ENCODE results near the gene TRDN.
A peak's percentile ranks its signal among the peaks of the same experiment; 100 is the strongest.
"Not testable (repeated sequence)": the region's sequence is repeated elsewhere in the genome, so short reads cannot be mapped to it uniquely, and the experiment has no call there.

The TRDN gene

DNA sequence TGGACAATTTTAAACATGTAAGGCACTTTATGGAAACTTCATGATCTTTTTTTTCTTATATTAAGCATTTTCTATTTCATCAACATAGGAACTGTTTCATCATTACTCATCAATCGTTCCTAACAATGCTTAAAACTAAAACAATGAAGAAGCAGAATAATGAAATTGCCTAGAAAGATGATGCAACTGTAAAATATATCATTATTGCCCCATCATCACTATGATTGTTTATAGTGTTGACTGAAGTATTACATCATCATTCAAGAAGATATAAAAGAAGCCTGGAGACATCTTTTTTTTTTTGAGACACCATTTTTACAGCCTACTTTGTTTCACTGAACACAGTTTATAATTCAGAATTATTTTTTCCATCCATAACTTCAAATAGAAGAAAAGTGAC lies 147.2 kb downstream of the TRDN start:
- no peak for DNase-seq

DNA sequence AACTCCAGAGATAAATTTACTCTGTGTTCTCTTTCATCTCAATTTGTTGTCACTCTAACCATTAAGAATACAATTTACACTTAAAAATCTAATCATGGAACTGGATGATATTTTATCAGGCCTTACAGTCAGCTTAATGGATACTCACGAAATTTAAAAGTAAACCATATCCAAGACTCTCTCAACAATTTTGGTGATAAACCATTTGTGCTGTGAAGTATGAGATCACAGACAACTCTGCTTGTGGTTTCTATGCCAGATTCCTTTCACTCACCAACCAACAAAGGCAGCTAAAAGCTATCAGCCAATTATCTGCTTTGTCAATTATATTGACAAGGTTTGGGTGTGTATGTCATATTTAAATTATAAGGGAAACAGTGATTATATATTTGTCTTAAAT lies 155.8 kb downstream of the TRDN start:
- DNase-seq: no peak

DNA sequence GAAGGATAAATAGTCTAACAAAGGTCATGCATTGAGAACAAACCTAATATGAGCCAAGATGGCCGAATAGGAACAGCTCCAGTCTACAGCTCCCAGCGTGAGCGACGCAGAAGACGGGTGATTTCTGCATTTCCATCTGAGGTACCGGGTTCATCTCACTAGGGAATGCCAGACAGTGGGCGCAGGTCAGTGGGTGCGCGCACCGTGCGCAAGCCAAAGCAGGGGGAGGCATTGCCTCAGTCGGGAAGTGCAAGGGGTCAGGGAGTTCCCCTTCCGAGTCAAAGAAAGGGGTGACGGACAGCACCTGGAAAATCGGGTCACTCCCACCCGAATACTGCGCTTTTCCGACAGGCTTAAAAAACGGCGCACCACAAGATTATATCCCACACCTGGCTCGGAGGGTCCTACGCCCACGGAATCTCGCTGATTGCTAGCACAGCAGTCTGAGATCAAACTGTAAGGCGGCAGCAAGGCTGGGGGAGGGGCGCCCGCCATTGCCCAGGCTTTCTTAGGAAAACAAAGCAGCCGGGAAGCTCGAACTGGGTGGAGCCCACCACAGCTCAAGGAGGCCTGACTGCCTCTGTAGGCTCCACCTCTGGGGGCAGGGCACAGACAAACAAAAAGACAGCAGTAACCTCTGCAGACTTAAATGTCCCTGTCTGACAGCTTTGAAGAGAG lies 164.6 kb downstream of the TRDN start:
- DNase-seq: not testable (repeated sequence)

DNA sequence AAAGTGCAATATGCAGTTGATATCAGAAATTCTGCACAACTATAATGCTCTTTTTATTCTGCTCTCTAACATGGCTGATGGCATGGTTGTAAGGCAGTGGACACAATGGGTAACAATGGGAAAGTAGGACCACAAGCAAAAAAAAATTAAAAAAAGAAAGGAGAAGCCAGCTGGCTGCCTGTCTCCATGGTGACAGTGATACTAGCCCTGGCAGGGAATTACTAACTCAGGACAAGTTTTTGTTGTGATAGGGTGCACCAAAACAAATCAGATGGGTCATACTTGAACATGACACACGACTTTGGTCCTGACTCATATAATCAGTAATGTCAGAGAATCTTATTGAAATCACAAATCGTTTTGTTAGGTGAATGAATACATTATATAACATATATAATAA lies 169.4 kb downstream of the TRDN start:
- DNase-seq: no peak

DNA sequence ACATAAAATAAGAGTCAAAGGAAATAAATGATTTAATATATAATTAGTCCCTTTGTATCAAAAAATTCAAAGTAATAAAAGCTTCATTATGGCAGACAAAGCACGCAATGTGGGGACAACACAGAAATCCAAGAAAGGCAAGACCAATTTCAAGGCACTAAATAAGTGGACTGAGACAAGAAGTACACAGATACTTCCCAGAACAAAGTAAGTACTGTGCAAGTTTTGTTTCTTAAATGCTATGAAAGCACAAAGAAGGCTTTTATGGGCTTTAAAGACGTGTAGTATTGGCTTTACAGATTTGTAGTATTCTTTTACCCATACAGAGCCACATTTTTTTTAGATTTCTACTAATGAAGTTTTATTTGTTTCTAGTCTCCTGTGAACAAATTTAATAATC lies 174.6 kb downstream of the TRDN start:
- no peak for DNase-seq

DNA sequence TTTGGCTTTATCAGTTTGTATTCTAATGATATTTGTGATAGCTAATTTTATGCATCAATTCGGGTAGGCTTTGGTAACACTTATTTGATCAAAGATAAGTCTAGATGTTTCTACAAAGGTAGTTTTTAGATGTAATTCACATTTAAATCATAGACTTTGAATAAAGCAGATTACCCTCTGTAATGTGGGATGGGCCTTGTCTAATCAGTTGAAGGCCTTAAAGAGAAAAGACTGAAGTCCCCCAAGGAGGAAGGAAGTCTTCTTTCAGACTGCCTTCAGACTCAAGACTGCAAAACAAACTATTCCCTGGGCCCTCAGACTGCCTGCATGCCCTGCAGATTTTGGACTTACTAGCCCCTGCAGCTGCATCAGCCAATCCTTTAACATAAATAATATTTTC lies 178.5 kb downstream of the TRDN start:
- DNase-seq: no peak

DNA sequence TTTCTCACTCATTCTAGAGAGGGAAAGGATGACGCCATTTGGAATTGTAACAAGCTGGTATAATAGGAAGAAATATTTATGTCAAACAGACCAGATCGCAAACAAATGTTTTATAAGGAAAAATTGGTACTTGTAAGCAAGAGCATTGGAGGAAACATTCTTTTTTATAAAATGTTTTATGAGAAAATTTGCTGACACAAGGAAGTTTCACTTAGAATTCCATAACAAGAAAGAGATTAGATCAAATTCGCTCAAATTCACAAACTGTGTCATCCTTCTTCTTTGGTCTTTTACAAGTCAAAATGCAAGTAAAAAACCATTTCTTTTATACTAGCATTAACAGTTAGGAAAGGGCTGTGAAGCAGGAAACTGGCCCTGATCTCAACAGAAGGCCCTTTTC lies 179.9 kb downstream of the TRDN start:
- DNase-seq: no peak

DNA sequence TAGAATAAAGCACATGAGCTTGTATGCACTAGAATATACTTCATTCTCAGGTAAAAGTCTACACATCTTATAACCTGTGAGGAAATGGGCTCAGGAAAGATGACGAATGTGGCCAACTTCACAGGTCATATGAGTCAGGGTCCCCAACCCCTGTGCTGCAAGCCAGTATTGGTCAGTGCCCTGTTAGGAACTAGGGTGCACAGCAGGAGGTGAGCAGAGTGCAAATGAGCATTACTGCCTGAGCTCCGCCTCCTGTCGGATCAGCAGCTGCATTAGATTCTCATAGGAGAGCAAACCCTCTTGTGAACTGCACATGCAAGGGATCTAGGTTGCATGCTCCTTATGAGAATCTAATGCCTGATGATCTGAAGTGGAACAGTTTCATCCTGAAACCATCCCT lies 182.3 kb downstream of the TRDN start:
- no peak for DNase-seq

DNA sequence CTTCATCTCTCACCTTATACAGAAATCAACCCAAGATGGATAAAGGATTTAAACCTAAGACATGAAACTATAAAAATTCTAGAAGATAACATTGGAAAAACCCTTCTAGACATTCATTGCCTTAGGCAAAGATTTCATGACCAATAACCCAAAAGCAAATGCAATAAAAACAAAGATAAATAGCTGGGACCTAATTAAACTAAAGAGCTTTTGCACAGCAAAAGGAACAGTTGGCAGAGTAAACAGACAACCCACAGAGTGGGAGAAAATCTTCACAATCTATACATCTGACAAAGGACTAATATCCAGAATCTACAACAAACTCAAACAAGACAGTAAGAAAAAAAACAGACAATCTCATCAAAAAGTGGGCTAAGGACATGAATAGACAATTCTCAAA lies 183.7 kb downstream of the TRDN start:
- DNase-seq: not testable (repeated sequence)

DNA sequence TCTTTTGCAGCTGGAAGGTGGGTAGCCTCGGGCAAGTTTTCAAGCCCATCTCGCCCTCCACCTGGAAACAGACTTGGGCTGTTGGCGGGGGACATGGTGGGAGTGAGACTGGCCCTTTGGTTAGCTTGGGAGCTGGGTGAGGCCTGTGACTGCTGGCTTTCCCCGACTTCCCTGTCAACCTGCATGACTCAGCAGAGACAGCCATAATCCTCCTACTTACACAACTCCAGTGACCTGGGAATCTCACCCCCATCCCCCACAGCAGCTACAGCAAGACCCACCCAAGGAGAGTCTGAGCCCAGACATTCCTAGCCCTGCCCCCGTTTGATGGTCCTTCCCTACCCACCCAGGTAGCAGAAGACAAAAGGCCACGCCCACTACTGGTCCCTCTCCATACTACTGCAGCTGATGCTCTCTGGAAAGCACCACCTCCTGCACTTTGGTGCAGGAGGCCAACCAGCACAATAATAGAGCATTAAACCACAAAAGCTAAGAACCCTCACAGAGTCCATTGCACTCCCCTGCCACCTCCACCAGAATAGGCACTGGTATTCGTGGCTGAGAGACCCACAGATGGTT lies 188.4 kb downstream of the TRDN start:
- DNase-seq: no peak

DNA sequence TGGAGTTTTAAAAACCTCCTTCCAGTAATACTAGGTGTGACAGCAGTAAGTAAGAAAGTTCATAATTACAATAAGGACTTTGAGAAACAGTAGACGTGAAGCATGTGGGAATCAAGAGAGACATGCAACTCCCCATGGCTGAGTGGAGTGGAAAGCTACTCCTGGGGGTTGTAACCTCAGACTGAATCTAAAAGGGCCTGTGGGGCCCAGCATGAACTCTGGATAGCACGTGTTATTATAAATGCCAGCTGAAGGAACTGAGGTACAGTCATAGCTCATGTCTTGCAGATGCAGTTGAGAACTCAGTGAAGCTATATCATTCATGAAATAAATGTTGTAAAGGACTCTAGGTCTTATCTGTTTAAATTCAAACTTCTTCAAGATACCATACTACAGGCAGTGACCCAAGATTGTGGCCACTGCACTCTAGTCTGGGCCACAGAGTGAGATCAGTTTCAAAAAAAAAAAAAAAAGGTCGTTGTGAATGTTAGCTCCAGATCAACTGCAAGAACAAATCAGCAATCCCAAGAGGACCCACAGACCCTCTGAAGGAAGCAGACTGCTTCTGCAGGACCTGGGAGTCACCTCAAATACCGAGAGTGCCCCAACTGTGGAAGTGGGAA lies 189.3 kb downstream of the TRDN start:
- DNase-seq: no peak

DNA sequence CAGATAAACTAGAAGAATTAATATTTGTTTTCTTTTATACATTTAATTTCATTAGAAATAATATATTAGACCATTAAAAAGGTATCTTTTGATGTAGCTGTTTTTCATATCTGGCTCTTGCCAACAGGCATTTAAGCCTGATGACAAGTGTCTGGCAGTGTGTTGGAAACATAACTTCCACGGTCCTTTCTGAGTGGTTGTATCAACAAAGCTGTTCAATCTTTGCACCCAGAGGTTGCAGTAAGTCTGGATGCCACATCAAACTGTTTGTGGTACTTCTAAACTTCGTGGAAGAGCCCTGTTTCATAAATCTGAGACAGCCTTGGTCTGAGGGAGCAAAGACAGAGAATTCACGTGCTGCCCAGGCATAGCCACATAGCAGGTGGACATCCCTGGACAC lies 197.4 kb downstream of the TRDN start:
- no peak for DNase-seq

DNA sequence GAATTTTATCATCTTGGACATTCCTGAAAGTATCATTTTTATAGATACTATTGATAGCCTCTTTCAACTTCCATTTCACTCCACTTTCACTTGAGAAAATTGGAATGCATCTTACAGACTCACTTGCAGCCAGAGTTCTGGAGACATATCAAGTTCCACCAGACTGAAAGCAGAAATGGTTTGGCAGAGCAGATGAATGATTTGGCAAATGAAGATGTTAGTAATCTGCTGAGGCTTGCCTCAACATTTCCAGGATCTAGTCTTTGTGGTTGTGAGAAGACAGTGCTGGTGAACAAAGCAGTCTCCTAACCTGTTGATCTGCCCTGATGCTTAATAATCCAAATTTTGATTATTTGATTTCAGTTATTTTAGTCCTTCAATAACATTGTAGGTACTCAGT lies 202.6 kb downstream of the TRDN start:
- no peak for DNase-seq

DNA sequence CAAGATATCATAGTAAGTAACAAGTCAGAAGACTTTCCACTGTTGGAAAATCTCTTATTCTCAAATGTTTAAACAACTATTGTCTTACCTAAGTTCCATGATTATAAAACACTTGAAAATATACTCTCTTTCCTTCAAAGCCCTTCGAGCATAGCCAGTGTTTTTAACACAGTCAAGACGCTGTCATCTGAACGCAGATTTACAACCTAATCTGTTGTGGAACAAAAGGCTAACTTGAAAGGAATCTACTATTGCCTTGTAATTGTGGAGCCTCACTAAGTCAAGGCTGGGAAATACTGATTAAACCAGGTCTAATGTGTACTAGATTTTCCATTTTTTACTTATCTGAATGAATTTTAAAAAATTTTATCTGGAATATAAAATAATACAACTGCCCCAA lies 205.8 kb downstream of the TRDN start:
- no peak for DNase-seq

DNA sequence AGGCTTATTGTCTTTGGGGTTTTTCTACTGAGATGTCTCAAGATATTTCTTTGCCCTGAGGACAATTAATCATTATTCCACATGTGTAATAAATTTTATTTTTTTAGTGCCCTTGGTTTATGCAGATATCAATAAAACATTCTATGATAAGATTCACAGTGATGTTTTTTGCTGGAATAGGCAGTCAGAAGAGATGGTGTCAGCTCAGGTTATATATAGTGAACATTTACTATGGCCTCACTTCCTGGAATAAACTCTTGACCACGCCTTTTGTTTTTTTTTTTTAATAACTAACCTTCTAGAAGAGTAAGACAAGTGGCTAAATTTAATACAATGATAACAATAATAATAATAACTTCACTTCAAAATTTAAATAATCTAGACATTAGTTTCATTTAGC lies 209.7 kb downstream of the TRDN start:
- DNase-seq: no peak

DNA sequence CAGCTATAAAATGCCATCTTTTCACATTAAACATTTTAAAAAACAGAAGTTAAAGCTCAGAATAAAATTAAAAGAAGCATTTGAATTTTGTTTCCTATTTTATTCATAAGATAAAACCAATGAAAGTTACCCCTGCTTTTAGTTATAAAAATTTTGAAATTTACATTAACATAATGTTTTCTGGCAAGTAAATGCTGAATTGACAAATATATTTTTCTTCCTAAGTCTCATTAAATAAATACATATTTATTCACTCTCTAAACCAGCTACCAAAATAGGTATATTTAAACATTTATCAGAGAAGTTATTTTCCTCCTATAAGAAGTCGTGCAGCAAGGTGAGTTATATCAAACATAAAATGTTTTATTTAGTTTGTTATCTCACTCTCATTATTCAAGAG lies 213.6 kb downstream of the TRDN start:
- DNase-seq: no peak

DNA sequence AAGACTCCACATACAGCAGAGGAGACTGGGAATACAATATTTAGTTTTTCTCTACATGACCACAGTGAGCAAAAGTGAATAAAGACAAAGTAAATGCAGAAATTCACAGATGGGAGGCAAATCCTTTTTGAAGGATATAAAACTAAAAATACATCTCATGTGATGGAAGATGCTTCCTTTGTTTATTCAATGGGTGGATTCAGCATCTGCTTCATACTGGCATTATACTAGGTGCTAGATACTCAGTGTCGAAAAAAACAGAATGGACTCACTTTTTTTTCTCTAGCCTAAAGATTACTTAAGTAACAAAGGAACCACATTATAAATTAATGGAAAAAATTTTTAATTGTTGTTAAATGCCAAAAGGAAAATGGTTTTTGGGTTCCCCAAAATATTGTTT lies 216.2 kb downstream of the TRDN start:
- no peak for DNase-seq

DNA sequence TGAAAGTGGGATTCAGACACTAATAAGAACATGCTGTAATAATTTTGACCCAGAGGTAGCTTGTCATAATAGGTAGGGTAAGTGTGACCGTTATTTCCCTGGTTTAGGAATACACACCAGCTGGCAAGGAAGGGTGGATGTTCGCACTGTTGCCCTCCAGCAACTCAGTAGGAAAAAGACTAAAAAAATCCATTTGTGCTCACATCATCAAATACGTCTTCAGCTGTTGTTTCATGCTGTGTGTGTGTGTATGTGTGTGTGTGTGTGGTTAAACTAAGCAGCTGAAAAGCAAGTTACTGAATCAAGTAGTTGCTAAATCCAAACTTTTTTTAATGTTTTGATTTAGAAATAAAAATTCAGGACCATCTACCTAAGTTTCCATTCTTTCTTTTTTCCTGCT lies 218.7 kb downstream of the TRDN start:
- no peak for DNase-seq

DNA sequence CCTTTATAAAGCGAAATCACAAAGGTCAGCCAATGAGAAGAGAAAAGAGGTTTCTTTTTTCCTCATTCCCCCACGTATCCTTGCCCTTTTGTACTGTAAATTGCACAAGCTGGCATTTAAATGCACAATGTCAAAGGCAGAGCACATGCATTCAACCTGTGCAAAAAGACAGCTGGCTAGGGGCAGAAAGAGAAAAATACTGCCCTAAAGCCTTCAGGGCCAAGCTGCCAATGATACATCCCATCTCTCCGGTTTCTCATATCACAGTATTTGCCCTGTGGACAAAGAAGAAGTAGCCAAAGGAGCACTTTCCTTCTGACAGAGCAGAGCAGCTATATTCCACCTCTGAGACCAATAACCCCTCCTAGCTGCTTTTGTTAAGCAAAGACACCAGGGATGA lies 219.2 kb downstream of the TRDN start:
- no peak for DNase-seq

DNA sequence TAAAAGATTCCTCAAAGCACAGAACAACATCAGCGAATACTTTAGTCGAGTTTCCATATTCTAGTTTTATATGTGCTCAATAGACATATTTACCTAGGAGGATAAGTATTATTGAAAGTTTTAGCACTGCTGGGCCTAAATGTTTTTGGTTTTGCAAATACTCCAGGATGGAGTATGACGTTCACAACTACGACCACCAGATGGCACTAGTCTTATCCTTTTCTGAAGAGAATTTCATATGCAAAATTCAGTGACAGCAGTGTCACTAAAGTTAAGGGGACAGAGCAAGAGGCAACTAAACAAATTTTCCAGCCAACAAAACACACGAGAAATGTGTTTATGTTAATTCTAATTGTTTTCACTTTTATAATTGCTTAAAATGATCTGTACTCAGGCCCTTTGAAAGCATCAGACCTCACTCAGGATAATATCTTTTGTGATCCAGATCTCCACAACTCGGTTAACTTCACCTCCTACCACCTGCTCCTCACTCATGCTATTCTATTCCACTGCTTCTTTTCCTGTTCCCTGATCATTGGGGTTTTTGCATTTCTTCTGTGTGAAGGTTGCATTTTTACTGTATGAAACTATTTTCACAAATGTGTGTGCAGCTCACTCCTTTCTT lies 220.8 kb downstream of the TRDN start:
- DNase-seq: peak; percentile 25

DNA sequence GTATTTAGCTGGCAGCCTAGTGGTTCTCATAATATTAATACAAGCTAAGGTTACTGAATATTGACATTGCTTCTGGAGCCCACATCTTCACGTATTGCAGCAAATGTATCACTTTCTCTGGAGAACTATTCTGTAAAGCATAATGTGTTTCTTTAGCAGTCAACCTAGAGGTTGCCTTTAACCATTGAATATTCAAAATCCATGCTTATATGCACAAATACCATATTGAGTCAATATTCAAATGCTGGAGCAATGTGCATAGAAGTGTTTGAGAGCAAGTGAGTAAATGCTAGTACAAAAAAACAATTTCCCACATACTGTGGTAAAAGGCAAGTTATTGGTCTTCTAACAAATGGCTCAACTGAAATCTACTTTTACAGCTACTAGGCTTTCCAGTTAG lies 231.8 kb downstream of the TRDN start:
- no peak for DNase-seq

DNA sequence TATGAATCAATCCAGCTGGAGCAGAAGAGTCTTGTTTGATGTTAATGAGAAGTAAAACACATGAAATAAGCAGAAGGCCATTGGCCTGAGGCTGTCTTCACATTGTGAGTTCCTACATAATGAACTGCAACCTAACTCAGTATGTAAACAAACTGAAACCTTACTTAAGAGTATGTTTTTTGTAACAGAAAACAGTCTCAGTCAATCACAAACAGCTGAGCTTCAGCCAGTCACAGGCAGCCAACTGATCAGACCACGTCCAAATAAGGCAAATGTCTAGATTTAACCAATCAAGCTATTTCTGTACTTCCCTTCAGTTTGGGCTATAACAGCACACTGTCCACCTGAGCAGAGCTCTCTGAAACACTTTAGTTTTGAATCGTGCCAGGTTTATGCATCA lies 234.7 kb downstream of the TRDN start:
- no peak for DNase-seq

DNA sequence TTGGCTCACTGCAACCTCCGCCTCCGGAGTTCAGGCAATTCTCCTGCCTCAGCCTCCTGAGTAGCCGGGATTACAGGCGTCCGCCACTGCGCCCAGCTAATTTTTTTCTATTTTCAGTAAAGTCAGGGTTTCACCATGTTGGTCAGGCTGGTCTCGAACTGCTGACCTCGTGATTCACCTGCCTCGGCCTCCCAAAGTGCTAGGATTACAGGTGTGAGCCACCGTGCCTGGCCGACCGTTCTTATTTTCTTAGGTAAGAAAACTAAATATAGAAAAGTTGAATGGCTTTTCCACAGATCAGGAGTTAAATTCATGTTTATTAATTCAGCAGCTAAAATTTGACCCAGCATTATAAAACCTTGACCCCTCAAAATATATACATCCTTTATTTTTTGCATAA lies 238.7 kb downstream of the TRDN start:
- DNase-seq: no peak

DNA sequence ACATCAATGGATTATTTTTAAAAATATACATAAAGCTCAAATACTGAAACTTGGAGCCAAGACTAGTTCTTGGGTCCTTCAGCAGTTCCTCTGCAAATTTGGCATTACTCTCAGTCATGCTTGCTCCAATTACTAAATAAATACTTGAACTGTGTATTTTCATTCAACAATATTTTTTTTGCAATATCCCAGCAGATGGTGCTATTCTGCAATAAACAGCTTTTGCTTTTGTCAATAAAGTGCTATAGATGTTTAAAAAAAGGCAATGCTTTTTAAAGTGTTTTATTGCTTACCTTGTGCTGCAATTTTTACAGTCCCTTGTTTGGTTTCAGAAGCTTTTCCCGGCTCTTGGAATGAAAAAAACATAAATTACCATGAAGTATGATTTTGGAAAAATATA lies 243.4 kb downstream of the TRDN start:
- no peak for DNase-seq

Measured in stimulated activated CD4-positive, alpha-beta T cell treated with anti-CD3 and anti-CD28 coated beads, Interleukin-4, amount 100 ng/mL, for 24 hours (primary cell).